HepG2 (cell line): ENCODE results near the gene GOLT1A. TPM values are rescaled to one million over a fixed set of nuclear protein-coding genes. Genes with fewer than 3 reads are reported as not detected.

Experiments used
- CBFB ChIP-seq: sonication (generic); formaldehyde crosslinking; IDR thresholded peaks from 2 replicates; pipeline ENCODE4 v1.4.0; 2020; ENCODE audit warnings: missing genetic modification reagents
- CBX5 ChIP-seq: sonication (generic); formaldehyde crosslinking; IDR thresholded peaks from 2 replicates; pipeline ENCODE4 v1.4.0; 2020; ENCODE audit warnings: missing genetic modification reagents, borderline replicate concordance
- CEBPB ChIP-seq: IDR thresholded peaks from 2 replicates; pipeline ENCODE4 v1.6.1; 2011; ENCODE audit warnings: low read depth, low read length, improper control_type of control experiment, borderline replicate concordance
- HNRNPLL ChIP-seq: fragments of 200-400 bp; formaldehyde crosslinking; IDR thresholded peaks from 2 replicates; pipeline ENCODE4 v1.6.1; 2017; ENCODE audit warnings: mild to moderate bottlenecking, low read depth, low read length; ENCODE audit not compliant: poor library complexity, severe bottlenecking
- ISX ChIP-seq: sonication (generic); formaldehyde crosslinking; conservative IDR thresholded peaks from 2 replicates; pipeline ENCODE4 v1.5.0; 2020; ENCODE audit warnings: missing genetic modification reagents
- MATR3 ChIP-seq: sonication (generic); formaldehyde crosslinking; IDR thresholded peaks from 2 replicates; pipeline ENCODE4 v1.4.0; 2020; ENCODE audit warnings: missing genetic modification reagents
- PRPF4 ChIP-seq: fragments of 200-400 bp; formaldehyde crosslinking; IDR thresholded peaks from 2 replicates; pipeline ENCODE4 v1.6.1; 2016; ENCODE audit warnings: low read length, low read depth; ENCODE audit not compliant: poor library complexity, severe bottlenecking
- RBFOX2 ChIP-seq: fragments of 200-400 bp; formaldehyde crosslinking; IDR thresholded peaks from 2 replicates; pipeline ENCODE4 v1.6.1; 2017; ENCODE audit warnings: low read depth, mild to moderate bottlenecking, low read length
- RFX3 ChIP-seq: IDR thresholded peaks from 2 replicates; pipeline ENCODE4 v1.6.1; 2016; ENCODE audit warnings: missing biosample characterization, missing genetic modification reagents
- STAT5B ChIP-seq: sonication (generic); formaldehyde crosslinking; IDR thresholded peaks from 2 replicates; pipeline ENCODE4 v1.4.0; 2020; ENCODE audit warnings: missing genetic modification reagents
- TEAD3 ChIP-seq: optimal IDR thresholded peaks from 2 replicates; pipeline ENCODE3; 2016; ENCODE audit warnings: borderline replicate concordance
- ZC3H13 ChIP-seq: sonication (generic); formaldehyde crosslinking; IDR thresholded peaks from 2 replicates; pipeline ENCODE4 v1.8.1; 2023; ENCODE audit warnings: mild to moderate bottlenecking, missing genetic modification reagents, moderate library complexity
- ZMAT3 ChIP-seq: sonication (generic); formaldehyde crosslinking; conservative IDR thresholded peaks from 2 replicates; pipeline ENCODE4 v1.7.0; 2021; ENCODE audit warnings: missing genetic modification reagents
- ZNF292 ChIP-seq: sonication (generic); formaldehyde crosslinking; IDR thresholded peaks from 2 replicates; pipeline ENCODE4 v1.8.1; 2022; ENCODE audit warnings: mild to moderate bottlenecking, low read depth, missing genetic modification reagents, borderline replicate concordance
- polyA plus RNA-seq, 8 experiments: library from polyadenylated mRNA; depleted of rRNA in 3 of 8; stranded (reverse) in 7 of 8; unstranded in 1 of 8; fragments of >200 nt; fragmentation: Illumina TruSeq in 4 of 8; extraction: Trizol in 4 of 8; gene quantifications; 2 replicates each; pipeline versions ENCODE4 v1.2.1 to v1.2.3, GENCODE V29; 2011 to 2016; ENCODE audit warnings: low read depth in 4 of 8, missing spikeins in 1 of 8, mixed read lengths in 1 of 8; ENCODE audit not compliant: insufficient read depth in 1 of 8
- total RNA-seq, 5 experiments: library from RNA; depleted of rRNA; stranded (reverse); fragments of >200 nt; fragmentation: Illumina TruSeq; extraction: Trizol; gene quantifications; 2 replicates each; pipeline ENCODE4 v1.2.3, GENCODE V29; 2016; ENCODE audit warnings: low read depth in 1 of 5
- TF ChIP-seq, protein P1 (sequence below): IDR thresholded peaks from 2 replicates; pipeline ENCODE4 v1.6.1; 2016; ENCODE audit warnings: mild to moderate bottlenecking, missing biosample characterization, missing genetic modification reagents
- TF ChIP-seq, protein P2 (sequence below): sonication (generic); formaldehyde crosslinking; conservative IDR thresholded peaks from 2 replicates; pipeline ENCODE4 v1.4.0; 2020; ENCODE audit warnings: missing genetic modification reagents
- TF ChIP-seq, protein P3 (sequence below): sonication (generic); formaldehyde crosslinking; IDR thresholded peaks from 2 replicates; pipeline ENCODE4 v1.5.0; 2020; ENCODE audit warnings: mild to moderate bottlenecking, missing genetic modification reagents, moderate library complexity
- TF ChIP-seq, protein P4 (sequence below): sonication (generic); formaldehyde crosslinking; IDR thresholded peaks from 2 replicates; pipeline ENCODE4 v1.4.0; 2020; ENCODE audit warnings: missing genetic modification reagents, borderline replicate concordance
- TF ChIP-seq, protein P5 (sequence below): sonication (generic); formaldehyde crosslinking; conservative IDR thresholded peaks from 2 replicates; pipeline ENCODE4 v1.4.0; 2020; ENCODE audit warnings: missing genetic modification reagents

GOLT1A gene
- total and polyA plus RNA-seq, 2 of the 13 experiments (the other 11 are each of a cell fraction or from before 2014, with no cell fraction given) = 25.8 to 28.0 TPM

DNA sequence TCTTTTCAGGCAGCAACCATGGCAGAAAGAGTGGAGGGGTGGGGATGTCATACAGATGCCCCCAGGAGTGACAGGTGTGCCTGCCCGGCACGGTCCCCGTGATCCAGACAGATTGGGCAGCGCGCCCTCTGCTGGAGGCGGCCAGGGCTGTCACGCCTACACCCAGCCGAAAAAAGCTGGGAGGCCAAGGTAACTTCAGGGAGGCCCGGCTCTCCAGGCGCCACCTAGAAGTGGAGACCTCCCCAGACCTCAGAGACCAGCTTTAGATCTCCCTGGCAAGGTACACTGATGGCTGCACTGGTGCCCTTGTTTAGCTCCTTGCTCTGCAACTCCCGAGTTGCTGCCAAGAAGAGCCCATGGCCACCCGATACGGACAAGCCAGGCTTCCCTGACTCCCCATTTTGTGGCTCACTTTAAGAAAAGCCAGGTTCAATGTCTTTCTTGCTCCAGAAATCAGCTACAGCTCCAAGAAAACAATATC lies 6.6 kb downstream of the GOLT1A start (continued):
- TF ChIP-seq ZC3H13 (CRISPR knock-in tag) (no peak), HNRNPLL (peak; percentile 31), PRPF4 (no peak), ZMAT3 (CRISPR knock-in tag) (no peak), RFX3 (no peak), STAT5B (no peak), CBX5 (CRISPR knock-in tag) (no peak), MATR3 (CRISPR knock-in tag) (no peak), ISX (CRISPR knock-in tag) (no peak), RBFOX2 (no peak), CBFB (CRISPR knock-in tag) (no peak), ZNF292 (CRISPR knock-in tag) (no peak), TEAD3 (CRISPR knock-in tag) (peak; percentile 34), CEBPB (no peak)
- TF ChIP-seq, protein P1, sequence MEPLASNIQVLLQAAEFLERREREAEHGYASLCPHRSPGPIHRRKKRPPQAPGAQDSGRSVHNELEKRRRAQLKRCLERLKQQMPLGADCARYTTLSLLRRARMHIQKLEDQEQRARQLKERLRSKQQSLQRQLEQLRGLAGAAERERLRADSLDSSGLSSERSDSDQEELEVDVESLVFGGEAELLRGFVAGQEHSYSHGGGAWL = no peak
- TF ChIP-seq, protein P2, sequence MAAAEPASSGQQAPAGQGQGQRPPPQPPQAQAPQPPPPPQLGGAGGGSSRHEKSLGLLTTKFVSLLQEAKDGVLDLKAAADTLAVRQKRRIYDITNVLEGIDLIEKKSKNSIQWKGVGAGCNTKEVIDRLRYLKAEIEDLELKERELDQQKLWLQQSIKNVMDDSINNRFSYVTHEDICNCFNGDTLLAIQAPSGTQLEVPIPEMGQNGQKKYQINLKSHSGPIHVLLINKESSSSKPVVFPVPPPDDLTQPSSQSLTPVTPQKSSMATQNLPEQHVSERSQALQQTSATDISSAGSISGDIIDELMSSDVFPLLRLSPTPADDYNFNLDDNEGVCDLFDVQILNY (CRISPR knock-in tag) = no peak
- TF ChIP-seq, protein P3, sequence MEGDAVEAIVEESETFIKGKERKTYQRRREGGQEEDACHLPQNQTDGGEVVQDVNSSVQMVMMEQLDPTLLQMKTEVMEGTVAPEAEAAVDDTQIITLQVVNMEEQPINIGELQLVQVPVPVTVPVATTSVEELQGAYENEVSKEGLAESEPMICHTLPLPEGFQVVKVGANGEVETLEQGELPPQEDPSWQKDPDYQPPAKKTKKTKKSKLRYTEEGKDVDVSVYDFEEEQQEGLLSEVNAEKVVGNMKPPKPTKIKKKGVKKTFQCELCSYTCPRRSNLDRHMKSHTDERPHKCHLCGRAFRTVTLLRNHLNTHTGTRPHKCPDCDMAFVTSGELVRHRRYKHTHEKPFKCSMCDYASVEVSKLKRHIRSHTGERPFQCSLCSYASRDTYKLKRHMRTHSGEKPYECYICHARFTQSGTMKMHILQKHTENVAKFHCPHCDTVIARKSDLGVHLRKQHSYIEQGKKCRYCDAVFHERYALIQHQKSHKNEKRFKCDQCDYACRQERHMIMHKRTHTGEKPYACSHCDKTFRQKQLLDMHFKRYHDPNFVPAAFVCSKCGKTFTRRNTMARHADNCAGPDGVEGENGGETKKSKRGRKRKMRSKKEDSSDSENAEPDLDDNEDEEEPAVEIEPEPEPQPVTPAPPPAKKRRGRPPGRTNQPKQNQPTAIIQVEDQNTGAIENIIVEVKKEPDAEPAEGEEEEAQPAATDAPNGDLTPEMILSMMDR (CRISPR knock-in tag) = peak; percentile 95
- TF ChIP-seq, protein P4, sequence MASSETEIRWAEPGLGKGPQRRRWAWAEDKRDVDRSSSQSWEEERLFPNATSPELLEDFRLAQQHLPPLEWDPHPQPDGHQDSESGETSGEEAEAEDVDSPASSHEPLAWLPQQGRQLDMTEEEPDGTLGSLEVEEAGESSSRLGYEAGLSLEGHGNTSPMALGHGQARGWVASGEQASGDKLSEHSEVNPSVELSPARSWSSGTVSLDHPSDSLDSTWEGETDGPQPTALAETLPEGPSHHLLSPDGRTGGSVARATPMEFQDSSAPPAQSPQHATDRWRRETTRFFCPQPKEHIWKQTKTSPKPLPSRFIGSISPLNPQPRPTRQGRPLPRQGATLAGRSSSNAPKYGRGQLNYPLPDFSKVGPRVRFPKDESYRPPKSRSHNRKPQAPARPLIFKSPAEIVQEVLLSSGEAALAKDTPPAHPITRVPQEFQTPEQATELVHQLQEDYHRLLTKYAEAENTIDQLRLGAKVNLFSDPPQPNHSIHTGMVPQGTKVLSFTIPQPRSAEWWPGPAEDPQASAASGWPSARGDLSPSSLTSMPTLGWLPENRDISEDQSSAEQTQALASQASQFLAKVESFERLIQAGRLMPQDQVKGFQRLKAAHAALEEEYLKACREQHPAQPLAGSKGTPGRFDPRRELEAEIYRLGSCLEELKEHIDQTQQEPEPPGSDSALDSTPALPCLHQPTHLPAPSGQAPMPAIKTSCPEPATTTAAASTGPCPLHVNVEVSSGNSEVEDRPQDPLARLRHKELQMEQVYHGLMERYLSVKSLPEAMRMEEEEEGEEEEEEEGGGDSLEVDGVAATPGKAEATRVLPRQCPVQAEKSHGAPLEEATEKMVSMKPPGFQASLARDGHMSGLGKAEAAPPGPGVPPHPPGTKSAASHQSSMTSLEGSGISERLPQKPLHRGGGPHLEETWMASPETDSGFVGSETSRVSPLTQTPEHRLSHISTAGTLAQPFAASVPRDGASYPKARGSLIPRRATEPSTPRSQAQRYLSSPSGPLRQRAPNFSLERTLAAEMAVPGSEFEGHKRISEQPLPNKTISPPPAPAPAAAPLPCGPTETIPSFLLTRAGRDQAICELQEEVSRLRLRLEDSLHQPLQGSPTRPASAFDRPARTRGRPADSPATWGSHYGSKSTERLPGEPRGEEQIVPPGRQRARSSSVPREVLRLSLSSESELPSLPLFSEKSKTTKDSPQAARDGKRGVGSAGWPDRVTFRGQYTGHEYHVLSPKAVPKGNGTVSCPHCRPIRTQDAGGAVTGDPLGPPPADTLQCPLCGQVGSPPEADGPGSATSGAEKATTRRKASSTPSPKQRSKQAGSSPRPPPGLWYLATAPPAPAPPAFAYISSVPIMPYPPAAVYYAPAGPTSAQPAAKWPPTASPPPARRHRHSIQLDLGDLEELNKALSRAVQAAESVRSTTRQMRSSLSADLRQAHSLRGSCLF (CRISPR knock-in tag) = no peak
- TF ChIP-seq, protein P5, sequence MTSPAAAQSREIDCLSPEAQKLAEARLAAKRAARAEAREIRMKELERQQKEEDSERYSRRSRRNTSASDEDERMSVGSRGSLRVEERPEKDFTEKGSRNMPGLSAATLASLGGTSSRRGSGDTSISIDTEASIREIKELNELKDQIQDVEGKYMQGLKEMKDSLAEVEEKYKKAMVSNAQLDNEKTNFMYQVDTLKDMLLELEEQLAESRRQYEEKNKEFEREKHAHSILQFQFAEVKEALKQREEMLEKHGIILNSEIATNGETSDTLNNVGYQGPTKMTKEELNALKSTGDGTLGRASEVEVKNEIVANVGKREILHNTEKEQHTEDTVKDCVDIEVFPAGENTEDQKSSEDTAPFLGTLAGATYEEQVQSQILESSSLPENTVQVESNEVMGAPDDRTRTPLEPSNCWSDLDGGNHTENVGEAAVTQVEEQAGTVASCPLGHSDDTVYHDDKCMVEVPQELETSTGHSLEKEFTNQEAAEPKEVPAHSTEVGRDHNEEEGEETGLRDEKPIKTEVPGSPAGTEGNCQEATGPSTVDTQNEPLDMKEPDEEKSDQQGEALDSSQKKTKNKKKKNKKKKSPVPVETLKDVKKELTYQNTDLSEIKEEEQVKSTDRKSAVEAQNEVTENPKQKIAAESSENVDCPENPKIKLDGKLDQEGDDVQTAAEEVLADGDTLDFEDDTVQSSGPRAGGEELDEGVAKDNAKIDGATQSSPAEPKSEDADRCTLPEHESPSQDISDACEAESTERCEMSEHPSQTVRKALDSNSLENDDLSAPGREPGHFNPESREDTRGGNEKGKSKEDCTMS = no peak
